Measurements from ENCODE around the gene NAALADL2.

- no peak for TF ChIP-seq CTCF (IDR thresholded peaks at IDR 0.05)
- no peak for TF ChIP-seq POLR2A (IDR thresholded peaks at IDR 0.05)
These were observed 408.0 kb downstream of the NAALADL2 start for GRCh38 chr3:175267121-175267531.
